Amniotic epithelial cell (primary cell): ENCODE measurements around the gene PRSS58.

ENCODE experiments used
- DNase-seq: peaks from one replicate; pipeline ENCODE4 v3.0.0-alpha.2; 2010; ENCODE audit warnings: low read depth

The PRSS58 gene, protein sequence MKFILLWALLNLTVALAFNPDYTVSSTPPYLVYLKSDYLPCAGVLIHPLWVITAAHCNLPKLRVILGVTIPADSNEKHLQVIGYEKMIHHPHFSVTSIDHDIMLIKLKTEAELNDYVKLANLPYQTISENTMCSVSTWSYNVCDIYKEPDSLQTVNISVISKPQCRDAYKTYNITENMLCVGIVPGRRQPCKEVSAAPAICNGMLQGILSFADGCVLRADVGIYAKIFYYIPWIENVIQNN

DNA sequence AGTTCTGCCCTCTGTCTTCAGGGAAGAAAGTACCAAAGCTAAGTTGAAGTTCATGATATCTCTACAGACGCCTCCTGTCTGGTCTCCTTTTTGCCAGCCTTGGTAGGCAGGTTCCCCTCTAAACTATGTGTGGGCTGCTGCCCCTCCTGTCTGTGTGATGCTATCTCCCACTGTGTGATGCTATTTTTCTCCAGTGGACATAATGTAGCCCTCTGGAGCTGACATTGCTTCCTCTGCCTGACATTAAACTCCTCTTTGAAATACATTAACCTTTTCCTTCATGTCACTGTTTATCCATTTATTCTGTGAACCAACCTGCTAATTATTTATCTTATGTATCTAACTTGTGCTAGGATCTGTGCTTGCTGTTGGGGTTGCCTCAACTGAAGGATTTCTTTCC lies at the start of gene PRSS58:
TSS of gene PRSS58 (minus strand) at position 101 of the 400 bp plus-strand sequence. CDS start 351 bp downstream, outside the sequence.
- no peak for DNase-seq

DNA sequence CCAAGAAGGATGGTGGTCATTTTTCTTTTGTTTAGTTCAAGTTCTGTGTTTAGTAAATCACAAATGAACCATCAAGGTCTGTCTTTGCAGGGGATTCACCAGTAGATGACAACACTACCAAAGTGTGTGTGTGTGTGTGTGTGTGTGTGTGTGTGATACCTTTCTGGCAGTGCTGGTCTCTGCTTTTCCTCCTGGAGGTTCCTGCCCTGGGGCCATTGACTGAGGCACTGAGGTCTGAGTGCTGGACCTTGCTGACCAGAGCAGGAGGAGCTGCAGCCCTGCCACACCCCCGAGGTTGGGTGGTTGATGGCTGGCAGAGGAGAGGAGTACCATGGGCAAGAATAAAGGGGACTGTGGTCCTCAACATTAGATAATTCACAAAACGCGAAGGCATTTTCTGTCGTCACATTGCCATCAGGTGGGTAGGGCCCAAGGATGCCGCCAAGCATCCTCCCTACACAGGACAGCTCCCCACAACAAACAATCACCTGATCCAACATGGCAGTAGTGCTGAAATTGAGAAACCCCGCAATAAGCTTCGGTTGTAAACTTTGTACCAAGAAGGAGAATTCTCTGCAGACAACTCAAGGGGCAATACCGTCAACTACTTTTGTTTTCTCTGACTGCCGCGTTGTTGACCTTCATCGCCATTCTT lies 49.5 kb upstream of the PRSS58 start:
- no peak for DNase-seq

DNA sequence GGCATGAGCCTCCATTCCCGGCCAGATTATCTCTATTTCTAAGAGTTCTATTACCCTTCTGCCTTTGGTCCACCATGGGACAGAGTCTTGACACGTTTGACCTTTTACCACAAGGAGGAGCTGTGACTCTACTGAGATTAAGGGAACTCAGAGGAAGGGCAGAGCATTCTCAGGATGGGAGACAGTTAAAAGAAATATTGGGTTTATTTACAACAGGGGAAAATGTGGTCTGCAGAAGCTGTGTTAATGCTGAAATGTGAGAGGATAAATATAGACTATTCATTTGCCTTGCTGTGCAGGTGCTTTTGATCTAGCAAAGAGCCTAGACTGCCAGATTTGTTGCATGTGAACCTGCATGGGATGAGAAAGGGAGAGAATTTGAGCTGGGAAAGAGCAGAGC lies 45.8 kb upstream of the PRSS58 start:
- no peak for DNase-seq

DNA sequence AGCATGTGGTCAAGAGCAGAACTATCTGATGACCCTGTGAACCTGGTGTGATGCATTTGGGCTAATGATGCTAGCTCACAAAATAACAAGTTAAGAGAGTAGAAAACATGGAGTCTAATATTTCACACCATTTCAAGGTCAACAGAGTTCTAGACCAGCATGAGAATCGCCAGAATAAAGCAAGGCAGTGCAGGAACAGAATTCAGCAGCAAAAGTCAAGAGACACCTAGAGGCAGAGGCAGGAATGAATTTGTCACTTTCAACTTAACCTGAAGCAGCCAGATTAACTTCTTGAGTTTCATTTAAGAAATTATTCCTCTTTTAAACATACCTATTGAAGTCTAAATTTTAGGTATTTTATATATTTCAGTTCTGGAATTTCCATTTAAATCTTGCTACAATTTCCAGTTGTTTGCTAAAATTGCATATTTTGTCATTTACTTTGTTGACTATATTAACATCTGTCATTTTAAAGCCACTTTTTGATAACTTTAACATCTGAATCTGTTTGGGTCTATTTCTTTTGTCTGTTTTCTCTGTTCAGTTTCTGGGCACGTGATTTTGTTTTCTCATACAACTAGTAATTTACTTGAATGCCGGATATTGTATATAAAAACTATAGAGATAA lies 44.2 kb upstream of the PRSS58 start:
- peak; percentile 16 for DNase-seq

DNA sequence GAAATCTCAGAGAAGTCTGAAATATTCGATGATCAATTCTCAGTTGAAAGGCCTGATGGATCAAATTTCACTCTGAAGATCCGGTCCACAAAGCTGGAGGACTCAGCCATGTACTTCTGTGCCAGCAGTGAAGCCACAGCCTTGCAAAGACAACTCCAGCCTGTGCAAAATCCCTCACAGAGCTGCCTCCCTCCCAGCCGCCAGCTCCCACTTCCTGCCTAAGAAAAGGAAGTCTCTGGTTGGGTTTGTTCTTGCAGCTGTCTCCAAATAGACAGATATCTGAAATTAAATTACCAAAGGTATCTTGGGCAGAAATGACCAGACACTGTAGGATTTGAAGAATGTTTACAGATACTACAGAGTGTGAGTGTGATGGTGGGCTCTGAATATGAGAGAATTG lies 43.4 kb upstream of the PRSS58 start:
- no peak for DNase-seq

DNA sequence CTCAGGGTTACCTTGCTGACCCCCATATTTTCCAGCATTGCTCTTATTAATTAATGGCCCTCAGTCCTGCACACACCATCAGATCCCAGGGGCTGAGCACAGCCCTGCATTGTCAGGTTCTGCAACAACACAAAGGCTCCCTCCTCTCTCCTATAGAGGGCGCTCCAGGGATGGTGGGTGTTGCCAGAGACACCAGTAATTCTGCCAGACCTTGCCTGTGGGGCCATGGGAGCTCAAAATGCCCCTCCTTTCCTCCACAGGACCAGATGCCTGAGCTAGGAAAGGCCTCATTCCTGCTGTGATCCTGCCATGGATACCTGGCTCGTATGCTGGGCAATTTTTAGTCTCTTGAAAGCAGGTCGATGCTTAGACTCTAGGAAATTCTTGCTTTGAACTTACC lies 42.8 kb upstream of the PRSS58 start:
- no peak for DNase-seq

DNA sequence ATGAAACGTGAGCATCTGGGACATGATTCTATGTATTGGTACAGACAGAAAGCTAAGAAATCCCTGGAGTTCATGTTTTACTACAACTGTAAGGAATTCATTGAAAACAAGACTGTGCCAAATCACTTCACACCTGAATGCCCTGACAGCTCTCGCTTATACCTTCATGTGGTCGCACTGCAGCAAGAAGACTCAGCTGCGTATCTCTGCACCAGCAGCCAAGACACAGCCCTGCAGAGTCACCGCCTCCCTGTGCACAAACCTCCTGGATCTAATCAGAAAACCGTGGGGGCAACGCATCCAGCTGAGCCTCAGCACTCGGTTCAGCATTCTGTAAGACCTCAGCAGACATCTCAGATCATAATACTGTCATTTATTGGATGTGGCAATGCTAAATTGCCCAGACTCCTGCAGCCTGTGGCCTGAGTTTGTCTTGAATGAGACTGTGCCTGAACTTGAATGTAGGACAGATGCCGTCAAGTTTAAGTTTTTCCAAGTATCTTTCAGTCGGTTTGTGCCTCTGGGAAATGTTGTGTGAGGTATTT lies 41.5 kb upstream of the PRSS58 start:
- no peak for DNase-seq

DNA sequence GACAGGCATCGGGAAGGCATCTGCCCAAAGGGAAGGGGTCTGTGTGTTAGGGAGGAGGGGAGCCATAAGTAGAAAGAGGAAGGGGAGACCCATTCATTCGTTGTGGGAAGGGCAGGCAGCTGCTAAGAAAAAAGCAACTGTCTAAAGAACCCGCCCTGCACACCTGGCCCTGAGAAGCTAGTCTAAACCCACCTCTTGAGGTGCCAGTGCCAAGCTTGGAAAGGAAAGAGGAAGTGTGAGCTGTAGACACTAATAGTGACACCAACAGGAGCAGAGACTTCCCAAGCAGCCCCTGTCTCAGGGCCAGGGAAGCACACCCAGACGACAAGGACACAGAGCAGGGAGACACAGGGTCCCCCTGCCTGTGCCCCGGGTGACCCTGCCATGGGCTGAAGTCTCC lies 40.8 kb upstream of the PRSS58 start:
- DNase-seq: no peak

DNA sequence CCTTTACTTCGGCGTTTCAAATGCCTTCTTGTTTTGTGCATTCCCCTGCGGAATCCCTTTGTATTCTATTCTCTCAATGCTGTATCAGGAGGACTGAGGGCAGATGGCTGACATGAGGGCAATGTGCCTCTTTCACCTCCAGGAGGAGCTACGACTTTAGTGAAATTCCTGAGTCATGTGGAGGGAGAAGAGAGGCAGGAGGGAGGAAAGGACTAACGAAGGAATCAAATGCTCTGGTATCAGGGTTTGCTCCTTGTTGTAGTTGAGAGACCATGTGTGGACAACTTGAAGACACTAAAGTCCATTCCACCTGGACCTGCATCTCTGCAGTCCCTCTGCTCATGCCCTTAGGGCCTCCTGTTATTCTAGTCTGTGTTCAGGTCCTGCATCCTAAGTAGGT lies 40.2 kb upstream of the PRSS58 start:
- DNase-seq: no peak

DNA sequence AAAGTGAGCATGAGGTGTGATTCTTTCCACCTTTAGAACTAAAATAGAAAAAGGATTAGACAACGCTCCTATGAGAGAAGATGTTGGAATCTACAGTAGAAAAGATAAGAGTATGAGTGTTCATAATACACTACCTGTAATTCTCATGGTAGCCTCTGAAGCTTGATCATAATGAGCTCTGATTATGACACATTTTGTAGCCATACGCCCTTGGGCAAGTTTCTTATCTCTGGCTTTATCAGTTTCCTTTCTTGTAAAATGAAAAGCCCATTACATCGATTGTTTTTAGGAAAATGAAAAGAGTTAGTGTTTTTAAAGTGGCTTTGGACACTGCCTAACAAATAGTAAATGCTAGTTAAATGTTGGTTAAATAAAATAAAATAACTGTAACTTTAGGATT lies 22.4 kb upstream of the PRSS58 start:
- DNase-seq: no peak

DNA sequence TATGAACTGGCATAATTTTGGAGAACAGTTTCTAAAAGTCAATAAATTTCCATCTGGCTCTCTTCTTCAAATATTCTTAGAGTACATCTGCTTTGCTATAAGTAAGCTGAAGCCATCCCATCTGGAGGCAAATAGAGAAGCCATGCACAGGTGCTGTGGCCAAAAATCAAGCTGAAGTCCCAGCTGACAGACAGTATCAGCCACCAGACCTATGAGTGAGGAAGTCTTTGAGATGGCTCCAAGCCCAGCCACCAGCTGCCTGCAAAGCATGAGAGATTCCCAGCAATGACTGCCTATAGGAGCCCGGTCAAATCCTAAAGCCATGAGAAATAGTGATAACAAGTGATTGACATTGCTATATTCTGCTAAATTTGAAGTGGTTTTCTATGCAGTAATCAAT lies 21.7 kb upstream of the PRSS58 start:
- DNase-seq: no peak

DNA sequence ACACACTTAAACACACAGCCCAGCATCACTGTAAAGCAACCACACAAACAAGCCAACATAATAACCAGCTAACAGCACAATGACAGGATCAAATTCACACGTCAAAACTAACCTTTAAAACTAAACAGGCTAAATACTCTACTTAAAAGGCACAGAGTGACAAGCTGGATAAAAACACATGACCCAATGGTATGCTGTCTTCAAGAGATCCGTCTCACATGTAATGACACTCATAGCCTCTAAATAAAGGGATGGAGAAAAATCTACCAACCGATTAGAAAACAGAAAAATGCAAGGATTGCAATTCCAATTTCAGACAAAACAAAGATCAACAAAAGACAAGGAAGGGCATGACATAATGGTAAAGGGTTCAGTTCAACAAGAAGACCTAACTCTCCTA lies 17.2 kb upstream of the PRSS58 start:
- no peak for DNase-seq

DNA sequence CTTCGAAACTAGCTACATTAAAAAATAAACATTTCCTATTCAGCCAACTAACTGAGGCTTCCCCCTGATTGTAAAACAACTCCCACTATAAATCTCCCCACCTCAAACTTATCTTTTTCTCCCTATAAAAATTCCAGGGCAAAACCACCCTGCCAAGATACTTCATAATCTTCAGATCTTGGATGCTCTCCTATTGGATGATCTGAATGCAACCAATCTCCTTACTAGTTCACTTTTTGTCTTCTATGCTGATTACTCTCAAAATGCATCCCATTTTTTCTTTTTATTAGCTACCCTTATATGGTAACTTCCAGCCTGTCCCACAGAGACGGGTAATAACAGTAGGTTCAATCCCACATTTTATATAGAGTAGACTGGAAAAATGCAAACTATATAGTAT lies 15.0 kb upstream of the PRSS58 start:
- DNase-seq: no peak

DNA sequence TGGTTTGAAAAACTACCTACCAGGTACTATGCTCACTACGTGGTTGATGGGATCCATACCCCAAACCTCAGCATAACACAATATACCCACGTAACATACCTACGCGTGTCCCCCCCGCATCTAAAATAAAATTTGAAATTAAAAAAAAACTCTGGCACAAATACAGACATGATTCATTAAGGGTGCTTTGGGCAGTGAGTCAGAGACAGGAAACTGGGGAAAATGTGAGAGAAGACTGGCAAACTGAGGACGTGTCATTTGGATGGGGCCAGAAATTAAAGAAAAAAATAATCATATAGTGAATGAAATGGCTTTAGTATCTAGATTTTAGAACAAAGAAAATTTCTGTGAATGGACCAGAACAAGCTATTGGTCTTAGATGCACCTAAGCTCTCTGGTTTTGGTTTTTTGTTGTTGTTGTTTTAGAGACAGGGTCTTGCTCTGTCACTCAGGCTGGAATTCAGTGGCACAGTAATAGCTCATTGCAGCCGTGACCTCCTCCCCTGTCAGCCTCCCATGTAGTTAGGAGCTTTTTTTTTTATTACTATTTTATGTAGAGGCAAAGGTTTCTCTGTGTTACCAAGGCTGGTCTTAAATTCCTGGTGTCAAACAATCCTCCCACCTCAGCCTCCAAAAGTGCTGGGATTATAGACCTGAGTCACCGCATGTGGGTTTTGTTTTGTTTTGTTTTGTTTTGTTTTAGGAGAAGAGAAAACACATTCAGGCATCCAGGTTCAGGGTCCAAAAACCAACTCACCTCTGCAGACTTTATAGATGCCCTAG lies 5.9 kb upstream of the PRSS58 start:
- no peak for DNase-seq

DNA sequence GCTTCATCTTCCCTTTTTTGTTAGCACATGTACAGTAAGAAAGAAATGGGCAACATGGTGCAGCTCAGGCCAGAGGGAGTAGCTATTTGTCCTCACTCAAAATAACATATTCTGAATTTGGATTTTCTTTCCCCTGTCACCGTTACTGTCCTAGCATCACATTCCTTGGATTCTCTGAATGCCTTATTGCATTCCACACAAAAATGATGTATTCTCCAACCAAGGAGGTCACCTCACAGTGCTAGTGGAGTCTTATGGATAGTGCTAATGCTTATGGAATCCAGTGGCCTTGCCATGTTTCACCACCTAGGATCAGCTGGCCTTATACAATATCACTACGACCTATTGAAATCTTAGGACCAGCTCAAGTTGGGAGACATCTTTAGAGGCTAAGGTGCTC lies 7.2 kb downstream of the PRSS58 start:
- DNase-seq: no peak

DNA sequence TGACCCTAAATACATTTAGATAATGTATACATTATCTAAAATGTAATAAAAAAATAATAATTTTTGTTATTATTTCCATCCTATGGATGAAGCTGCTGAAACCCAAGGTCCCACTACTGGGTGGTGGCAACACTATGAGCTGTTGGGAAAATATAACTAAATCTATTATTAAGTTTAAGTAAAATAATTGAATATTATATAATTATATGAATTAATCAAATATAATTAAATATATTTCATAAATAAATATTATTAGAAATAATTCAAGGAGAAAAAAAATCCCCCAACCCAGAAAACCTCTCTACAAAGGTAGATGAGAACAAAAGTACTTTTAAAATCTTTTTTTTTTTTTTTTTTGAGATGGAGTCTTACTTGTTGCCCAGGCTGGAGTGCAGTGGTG lies 7.9 kb downstream of the PRSS58 start:
- no peak for DNase-seq

DNA sequence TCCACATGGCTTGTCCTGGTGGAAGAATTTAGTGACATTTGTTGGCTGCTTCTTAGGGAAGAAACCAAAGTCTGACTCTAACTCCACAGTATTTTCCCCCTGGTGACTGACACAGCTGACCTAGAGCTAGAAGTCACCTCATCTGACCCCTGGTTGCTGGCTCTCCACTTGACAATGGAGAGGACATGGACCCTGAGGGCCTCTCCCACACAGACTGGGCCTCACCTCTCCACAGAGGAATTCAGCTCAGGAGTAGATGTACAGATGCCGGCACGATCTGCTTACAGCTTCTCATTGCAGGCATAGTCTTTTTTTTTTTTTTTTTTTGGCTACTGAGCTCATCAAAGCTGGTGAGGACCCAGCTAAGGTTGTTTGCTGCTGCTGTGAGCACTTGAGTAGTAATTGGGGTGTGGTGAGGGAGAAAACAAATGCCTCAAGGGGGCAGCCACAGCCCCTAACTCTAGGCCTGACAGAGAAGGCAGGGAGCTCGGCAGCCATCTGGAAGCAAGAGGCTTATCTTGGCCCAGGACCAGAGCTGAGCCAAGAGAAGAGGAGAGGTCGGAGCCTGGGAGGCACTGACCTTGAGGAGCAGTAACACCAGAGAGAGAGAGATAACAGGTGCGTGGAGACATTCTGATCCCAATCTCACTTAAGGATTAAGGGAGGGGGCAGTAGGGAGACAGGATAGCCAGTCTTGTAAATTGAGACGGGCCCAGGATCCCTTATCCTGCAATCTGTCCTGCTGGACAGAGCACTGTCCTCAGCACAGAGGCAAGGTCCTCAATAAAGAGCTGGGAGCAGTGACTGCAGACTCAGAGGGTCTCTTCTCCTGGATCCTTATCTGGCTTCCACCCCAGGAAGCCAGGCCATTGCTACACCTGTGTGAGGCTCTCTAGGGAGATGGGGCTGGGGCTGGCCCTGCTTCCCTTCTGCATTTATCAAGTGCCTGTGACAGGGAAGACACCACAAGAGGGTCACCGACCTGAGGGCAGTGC lies 9.4 kb downstream of the PRSS58 start:
- no peak for DNase-seq

DNA sequence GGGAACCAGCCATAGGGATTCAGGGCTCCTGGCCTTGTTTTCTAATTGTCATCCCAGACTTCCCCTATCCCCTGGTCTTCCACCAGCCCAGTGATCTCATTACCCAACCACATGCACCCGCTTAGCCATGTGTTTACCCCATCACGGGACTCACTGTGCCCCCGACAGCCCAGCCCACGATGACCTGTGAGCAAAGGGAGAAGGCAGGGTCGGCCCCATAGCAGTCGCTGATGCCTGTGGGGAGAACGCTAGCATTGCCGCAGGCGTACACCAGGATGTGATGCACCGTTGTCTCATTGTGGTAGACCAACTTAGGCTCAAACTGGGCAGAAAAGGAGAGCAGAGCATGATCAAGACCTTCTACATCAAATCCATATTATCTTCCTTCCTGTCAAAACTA lies 14.0 kb downstream of the PRSS58 start:
- DNase-seq: no peak

DNA sequence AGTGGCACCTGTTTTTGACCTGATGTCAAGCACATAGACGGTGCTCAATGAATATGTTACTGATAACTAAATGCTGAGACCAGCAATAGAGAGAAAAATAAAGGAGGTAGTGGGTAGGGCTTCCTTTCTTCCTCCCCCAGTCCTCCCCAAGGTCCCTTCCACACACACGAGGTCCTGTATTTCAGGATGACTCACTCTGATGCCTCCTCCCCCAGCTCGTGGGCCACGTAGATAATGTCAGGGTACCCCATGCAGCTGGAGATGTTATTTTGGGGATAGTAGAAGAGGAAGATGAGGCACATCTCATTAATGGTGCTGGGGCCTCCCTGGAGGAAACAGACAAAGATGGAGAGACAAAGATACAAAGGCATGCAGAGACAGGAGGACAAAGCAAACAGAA lies 17.3 kb downstream of the PRSS58 start:
- no peak for DNase-seq

DNA sequence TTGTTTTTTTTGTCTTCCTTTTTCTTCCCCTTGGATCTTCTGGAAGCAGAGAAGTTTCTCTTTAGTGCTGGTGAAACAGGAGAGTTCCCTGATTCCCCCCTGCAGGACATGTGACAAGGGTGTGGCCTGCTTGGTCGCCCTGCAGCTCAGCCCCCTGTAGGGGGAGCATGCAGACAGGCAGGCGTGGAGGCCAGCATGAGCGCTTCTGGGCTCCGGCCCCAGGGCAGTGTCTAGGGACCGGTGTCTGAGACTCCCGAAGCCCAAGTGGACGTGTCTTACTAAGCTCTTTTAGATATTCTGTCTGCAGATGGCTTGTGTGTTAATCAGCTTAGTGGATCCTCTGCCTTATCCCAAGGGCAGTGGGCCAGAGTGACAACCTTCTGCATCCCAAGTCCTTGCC lies 26.1 kb downstream of the PRSS58 start:
- no peak for DNase-seq

DNA sequence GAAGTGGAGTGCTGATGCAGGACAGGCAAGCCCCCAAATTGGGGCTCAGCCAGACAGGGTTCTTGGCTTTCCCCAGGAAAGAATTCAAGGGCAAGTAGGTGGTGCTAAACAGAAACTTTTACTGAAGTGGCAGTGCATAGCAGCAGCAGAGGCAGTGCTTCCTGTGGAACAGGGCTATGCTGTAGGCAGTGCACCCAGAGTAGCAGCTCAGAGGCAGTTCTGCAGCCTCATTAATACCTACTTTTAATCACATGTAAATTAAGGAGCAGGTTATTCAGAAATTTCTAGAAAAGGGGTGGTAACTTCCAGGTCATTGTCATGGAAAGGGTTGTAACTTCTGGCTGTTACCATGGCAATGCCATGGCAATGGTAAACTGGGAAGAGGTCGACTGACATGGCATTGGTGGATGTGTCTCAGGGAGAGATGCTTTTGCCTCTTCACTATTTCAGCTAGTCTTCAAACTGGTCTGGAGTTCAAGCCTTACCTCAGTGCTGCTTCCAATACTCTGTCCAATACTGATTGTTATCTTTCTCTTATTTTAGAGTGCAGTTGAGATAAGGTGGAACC lies 29.2 kb downstream of the PRSS58 start:
- no peak for DNase-seq
